ENCODE data around the gene CMIP.

The CMIP gene

DNA sequence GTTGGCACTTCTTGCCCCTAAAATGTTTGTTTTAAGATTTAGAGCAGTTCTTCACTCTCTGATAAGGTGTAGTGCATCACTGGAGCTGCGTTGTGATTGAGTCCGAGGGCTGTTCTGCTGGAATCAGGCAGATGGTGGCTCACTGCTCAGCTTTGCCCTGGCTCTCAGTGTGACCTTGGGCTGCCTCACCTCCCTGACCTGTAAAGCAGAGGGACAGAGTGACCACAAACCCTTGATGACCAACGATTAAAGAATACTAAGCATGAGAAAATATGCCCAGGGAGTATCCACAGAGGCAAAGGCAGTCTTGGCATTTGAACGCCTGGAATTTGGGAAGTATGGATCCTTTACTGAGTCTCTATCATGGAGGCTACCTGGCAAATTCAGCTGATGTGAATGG lies 18.1 kb downstream of the CMIP start:
- no peak for DNase-seq (ENCODE audit: low spot score)

- DNase-seq (ENCODE audit: low spot score): no peak
These were observed 18.8 kb downstream of the CMIP start for GRCh38 chr16:81463296-81463890.

- DNase-seq (ENCODE audit: low spot score): no peak
These were observed 19.7 kb downstream of the CMIP start for GRCh38 chr16:81464279-81464678.

- no peak for DNase-seq (ENCODE audit: low spot score)
These were observed 20.9 kb downstream of the CMIP start for GRCh38 chr16:81465375-81465943.

DNA sequence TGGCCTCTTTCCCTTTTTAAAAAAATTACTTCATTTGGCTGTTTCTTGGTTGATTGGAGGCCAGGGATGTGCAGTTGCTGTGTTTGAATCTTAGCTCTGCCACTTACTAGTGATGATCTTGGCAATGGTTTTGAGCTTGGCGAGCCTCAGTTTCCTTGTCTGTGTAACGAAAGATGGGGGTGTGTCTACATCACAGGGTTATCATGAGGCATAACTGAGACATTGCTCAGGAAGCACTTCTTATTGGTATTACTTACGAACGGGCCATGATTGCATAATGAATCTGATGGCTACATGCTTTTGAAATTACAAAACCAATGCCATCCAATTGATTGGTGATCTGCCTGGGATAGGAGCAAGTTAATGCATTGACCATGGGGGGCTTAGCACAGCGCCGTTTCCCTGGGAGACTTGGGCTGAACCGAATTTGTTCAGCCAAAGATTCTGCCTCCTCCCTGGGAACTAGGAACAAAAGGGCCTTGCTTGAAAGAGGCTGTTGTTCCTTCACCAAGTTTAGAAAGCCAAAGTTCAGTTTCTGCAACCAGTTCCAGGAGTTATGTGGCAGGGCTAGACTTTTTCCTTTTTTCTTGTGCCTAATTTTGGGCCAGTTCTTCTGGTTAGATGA lies 21.9 kb downstream of the CMIP start:
- no peak for DNase-seq (ENCODE audit: low spot score)

DNA sequence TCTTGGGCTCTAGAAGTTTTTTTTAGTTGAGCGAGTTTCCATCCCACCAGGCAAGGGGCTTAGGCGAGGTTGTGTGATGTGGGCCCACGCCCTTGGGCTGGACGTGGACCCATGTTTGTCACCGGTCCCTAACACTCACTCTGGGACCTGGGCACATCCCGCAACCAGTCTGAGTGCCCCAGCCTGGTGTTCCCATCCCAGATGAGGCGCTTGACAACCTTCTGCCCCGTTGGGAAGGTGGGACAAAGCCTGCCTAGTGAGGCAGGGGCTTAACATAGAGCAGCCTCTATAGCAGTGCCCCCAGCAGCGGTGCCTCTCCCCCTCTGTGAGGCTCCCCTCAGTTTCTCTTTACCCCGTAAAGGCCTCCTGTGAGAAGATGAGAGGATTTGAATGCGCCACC lies 22.5 kb downstream of the CMIP start:
- no peak for DNase-seq (ENCODE audit: low spot score)

- no peak for DNase-seq (ENCODE audit: low spot score)
These were observed 23.2 kb downstream of the CMIP start for GRCh38 chr16:81467815-81468214.

- DNase-seq (ENCODE audit: low spot score): no peak
These were observed 23.8 kb downstream of the CMIP start for GRCh38 chr16:81468269-81468902.

DNA sequence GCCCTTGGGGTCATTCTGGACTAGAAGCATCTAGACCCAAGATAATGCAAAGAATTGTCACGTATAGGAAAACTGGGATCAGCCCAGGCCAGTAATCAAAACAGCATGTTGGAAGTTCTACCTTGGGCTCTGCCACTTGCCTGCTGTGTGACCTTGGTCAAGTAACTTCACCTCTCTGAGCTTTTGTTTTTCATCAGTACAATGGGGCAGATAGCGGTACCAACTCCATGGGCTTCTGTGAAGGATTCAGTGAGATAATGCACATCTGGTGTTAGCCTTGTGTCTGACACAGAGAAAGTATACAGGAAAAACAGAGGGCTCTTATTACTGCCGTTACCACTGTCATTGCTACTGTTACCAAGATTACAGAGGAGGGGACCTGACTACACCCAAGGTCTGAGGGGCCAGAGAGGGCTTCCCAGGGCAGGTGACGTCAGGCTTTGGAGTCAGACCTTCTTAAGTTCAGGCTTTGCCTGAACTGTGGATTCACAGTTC lies 24.6 kb downstream of the CMIP start:
- DNase-seq (ENCODE audit: low spot score): no peak

- peak; percentile 78 for DNase-seq (ENCODE audit: low spot score)
These were observed 25.3 kb downstream of the CMIP start for GRCh38 chr16:81469710-81470535.

DNA sequence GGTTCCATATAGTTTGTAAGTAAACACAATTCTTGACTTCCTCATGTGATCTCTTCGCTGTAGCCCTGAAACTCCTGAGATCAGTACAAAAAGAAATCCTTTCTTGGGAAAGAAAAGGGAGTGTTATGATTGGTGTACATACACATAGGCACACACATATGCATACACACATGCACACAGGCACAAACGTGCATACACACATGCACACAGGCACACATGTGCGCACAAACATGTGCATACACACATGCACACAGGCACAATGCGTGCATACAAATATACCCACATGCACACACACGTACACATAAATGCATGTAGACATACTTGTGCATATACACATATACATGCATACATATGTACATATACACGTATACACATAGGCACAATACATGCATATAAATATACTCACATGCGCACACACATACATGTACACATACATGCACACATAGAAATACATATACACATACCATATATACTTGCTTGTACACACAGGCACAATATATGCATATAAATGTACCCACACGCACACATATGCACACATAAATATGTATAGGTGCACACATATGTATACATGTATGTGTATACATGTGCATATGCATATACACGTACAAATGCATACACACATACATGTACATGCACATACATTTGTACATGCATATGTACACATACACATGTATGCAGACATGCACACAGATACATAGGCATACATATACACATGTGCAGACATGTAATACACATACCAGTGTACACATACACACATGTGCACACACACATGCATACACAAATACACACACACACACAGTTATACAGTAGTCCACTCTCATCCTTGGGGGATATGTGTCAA lies 26.4 kb downstream of the CMIP start:
- no peak for DNase-seq (ENCODE audit: low spot score)

DNA sequence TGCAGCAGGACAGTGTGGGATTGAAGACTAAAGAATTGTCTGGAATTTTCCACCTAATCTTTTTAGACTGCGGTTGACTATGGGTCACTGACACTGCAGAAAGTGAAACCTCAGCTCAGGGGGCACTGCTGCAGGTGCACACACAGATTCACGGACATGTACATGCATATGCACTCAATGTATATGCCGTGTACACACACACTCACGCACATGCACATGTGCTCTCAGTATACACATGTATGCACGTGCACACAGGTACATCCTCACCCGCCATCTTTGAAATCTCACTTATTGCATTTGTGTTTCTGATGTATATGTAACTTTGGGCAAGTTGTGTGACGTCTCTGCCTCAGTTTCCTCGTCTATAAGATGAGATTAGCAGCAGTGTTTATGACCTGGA lies 27.3 kb downstream of the CMIP start:
- no peak for DNase-seq (ENCODE audit: low spot score)

DNA sequence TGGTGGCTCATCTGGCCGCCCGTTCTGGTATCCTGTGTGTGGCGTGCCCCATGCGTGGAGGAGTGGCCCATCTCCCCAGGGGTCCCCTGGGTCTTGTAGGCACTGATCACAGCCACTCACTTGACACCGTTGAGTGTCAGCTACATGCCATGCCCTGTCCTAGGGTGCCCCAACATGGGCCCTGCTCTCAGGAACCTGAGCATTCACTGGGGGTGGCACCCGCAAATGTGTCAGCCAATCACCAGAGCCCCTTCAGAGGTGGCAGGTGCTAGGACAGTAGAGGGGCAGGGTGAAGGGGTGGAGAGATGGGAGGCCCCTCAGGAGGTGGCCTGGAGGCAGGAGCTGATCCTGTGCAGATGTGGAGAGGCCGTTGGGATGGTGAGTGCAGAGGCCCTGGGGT lies 27.8 kb downstream of the CMIP start:
- DNase-seq (ENCODE audit: low spot score): no peak

DNA sequence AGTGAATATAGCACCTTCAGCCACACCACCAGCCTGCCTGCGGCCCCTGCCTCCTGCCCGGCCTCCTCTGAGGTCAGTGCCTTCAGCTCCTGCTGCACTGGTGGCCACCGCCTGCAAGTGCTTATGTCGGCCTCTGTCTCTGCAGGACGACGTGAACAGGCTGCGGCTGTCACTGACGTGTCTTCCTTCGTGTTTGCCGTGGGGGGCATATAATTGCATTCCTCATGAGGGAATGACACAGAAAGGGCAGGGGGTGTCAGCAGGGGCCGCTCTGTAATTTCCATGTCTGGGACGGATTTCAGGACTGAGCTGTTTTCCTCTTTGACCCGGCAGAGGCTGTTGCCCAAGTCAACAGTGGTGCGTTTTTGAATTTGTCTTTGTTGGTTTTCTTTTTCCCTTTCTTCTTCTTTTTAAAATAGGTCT lies 28.5 kb downstream of the CMIP start:
- DNase-seq (ENCODE audit: low spot score): no peak

GRCh38 chr16:81473558-81473957 lies 28.9 kb downstream of the CMIP start:
- DNase-seq (ENCODE audit: low spot score): no peak

GRCh38 chr16:81473969-81474959 lies 29.7 kb downstream of the CMIP start:
- DNase-seq (ENCODE audit: low spot score): no peak

- no peak for DNase-seq (ENCODE audit: low spot score)
These were observed 33.4 kb downstream of the CMIP start for GRCh38 chr16:81477697-81478693.

DNA sequence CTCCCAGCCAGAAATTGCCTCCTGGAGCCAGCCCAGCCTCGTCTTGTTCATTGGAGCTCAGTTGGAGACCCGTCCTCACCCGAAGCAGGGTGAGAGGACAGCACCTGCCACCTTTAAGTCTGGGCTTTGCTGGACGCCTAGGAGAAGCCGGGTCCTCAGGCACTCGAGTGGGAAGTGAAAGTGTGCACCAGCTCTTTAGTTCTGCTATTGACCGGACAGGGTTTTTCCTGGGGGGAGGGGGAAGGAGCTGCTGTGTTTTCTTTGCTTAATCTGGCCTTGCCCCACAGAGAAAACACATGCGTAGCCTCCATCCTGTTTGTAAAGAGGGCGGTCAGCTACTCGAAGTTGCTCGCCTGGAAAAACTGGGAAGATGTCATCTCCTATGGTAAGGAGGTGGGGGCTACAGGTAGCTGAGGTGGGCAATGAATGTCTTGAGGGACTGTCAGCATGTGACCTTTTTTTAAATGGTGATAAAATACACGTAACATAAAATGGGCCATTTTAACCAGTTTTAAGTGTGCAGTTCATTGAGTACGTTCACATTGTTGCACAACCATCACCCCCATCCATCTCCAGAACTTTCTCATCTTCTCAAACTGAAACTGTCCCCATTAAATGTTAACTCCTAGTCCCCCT lies 34.4 kb downstream of the CMIP start:
- DNase-seq (ENCODE audit: low spot score): no peak
